A673 (cell line): Measurements from ENCODE around the gene METTL27. TPM values are rescaled to one million over a fixed set of nuclear protein-coding genes. Genes with fewer than 3 reads are reported as not detected.

Source experiments
- BruUV-seq: library from RNA; stranded (reverse); fragments of 400-500 nt; replicated peaks from 2 replicates; lab custom pipeline; 2021; lab: Mats Ljungman, UMichigan
- CTCF ChIA-PET: fragments of 300-600 bp; sonication (Branson Sonifier 250); formaldehyde crosslinking; loops from one replicate; lab custom pipeline; 2022; ENCODE audit warnings: antibody characterized with exemption; lab: Charles Lee
- POLR2A ChIA-PET: fragments of 300-600 bp; sonication (Branson Sonifier 250); formaldehyde crosslinking; loops from one replicate; lab custom pipeline; 2022; ENCODE audit warnings: antibody characterized with exemption; ENCODE audit not compliant: low non-redundant PET; lab: Charles Lee
- DNase-seq: peaks from one replicate; pipeline ENCODE4 v3.0.0-alpha.2; 2015; ENCODE audit warnings: low spot score
- H3K27ac ChIP-seq: fragments of 200-600 bp; sonication (generic); 2 replicates; pipeline ENCODE4 v1.5.1; 2016; ENCODE audit warnings: mixed run types, low read depth, mild to moderate bottlenecking, mixed read lengths, antibody characterized with exemption, low read length; ENCODE audit not compliant: poor library complexity, severe bottlenecking
- H3K27me3 ChIP-seq: fragments of 200-600 bp; sonication (generic); replicated peaks from 2 replicates; pipeline ENCODE4 v1.6.1; 2017; ENCODE audit warnings: mixed run types, low read depth, mild to moderate bottlenecking, mixed read lengths, antibody characterized with exemption, low read length; ENCODE audit not compliant: insufficient read depth, poor library complexity
- H3K36me3 ChIP-seq: fragments of 200-600 bp; sonication (generic); 2 replicates; pipeline ENCODE4 v1.6.1; 2016; ENCODE audit warnings: mixed run types, mild to moderate bottlenecking, mixed read lengths, antibody characterized with exemption, low read length; ENCODE audit not compliant: insufficient read depth, poor library complexity, severe bottlenecking
- H3K4me1 ChIP-seq: fragments of 200-600 bp; sonication (generic); 2 replicates; pipeline ENCODE4 v1.6.1; 2017; ENCODE audit warnings: mixed run types, mild to moderate bottlenecking, mixed read lengths, antibody characterized with exemption, low read length; ENCODE audit not compliant: insufficient read depth, poor library complexity, severe bottlenecking
- H3K4me3 ChIP-seq: fragments of 200-600 bp; sonication (generic); 2 replicates; pipeline ENCODE4 v1.5.1; 2016; ENCODE audit warnings: low read depth, mixed run types, mild to moderate bottlenecking, mixed read lengths, low read length; ENCODE audit not compliant: poor library complexity, severe bottlenecking
- H3K9me3 ChIP-seq: fragments of 200-600 bp; sonication (generic); 2 replicates; pipeline ENCODE4 v1.6.1; 2016; ENCODE audit warnings: mixed run types, low read depth, mild to moderate bottlenecking, mixed read lengths, antibody characterized with exemption, low read length; ENCODE audit not compliant: poor library complexity, severe bottlenecking
- EZH2 ChIP-seq: fragments of 200-600 bp; sonication (generic); IDR thresholded peaks from 2 replicates; pipeline ENCODE4 v1.6.1; 2017; ENCODE audit warnings: borderline replicate concordance, low read depth, mild to moderate bottlenecking, mixed read lengths, antibody characterized with exemption, low read length; ENCODE audit not compliant: poor library complexity, severe bottlenecking
- intact Hi-C: fragments of 100-400 bp; cut with micrococcal nuclease; formaldehyde crosslinking; loops from one replicate; pipeline ENCODE4 v1.10.0; 2022; ENCODE audit not compliant: unreplicated experiment
- total RNA-seq: library from RNA; stranded (reverse); gene quantifications from 2 replicates; pipeline ENCODE4 v1.2.3, GENCODE V29; 2021
- TF ChIP-seq, protein P1 (sequence below): fragments of 300-800, 200-600 bp; sonication (generic); conservative IDR thresholded peaks from 2 replicates; pipeline ENCODE4 v1.5.1; 2017; ENCODE audit warnings: low read depth, mild to moderate bottlenecking, antibody characterized with exemption, low read length, moderate library complexity, mixed read lengths

Gene METTL27
- total RNA-seq, 1 experiment from 2014 or later: not detected

- H3K4me3 ChIP-seq: no peak overlapping the region
- no peaks in the 10 kb centered on the region for H3K27me3 ChIP-seq
- DNase-seq: no peak
- TF ChIP-seq EZH2: no peak
- TF ChIP-seq, protein P1, sequence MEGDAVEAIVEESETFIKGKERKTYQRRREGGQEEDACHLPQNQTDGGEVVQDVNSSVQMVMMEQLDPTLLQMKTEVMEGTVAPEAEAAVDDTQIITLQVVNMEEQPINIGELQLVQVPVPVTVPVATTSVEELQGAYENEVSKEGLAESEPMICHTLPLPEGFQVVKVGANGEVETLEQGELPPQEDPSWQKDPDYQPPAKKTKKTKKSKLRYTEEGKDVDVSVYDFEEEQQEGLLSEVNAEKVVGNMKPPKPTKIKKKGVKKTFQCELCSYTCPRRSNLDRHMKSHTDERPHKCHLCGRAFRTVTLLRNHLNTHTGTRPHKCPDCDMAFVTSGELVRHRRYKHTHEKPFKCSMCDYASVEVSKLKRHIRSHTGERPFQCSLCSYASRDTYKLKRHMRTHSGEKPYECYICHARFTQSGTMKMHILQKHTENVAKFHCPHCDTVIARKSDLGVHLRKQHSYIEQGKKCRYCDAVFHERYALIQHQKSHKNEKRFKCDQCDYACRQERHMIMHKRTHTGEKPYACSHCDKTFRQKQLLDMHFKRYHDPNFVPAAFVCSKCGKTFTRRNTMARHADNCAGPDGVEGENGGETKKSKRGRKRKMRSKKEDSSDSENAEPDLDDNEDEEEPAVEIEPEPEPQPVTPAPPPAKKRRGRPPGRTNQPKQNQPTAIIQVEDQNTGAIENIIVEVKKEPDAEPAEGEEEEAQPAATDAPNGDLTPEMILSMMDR: no peak
- POLR2A ChIA-PET: no interaction called here
- no peaks in the 10 kb centered on the region for H3K4me1 ChIP-seq
- H3K9me3 ChIP-seq: no peaks in the 10 kb centered on the region
- intact Hi-C loops: no loop called here
- no TSS peak for BruUV-seq
- no peaks in the 10 kb centered on the region for H3K36me3 ChIP-seq
- H3K27ac ChIP-seq: no peak overlapping the region
- CTCF ChIA-PET: no interaction called here
Observed at GRCh38 chr7:73833251-73833919, 8.9 kb downstream of the METTL27 start.

DNA sequence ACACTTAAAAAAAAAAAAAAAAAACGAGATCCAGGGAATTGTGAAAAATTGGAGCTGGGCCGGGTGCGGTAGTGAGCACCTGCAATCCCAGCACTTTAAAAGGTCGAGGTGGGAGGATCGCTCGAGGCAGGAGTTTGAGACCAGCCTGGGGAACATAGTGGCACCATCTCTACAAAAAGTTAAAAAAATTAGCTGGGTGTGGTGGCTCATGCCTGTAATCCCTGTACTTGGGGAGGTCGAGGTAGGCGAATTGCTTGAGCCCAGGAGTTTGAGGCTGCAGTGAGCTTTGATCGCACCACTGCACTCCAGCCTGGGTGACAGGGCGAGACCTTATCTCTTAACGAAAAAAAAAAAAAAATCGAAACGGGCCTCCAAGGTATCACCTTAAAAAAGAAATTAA lies 9.5 kb downstream of the METTL27 start:
- Histone ChIP-seq H3K36me3 (no peaks in the 10 kb centered on the region), H3K27me3 (no peaks in the 10 kb centered on the region), H3K9me3 (no peaks in the 10 kb centered on the region), H3K4me1 (no peaks in the 10 kb centered on the region), H3K27ac (no peak overlapping the region), H3K4me3 (no peak overlapping the region)
- TF ChIP-seq, protein P1: no peak
- no peak for TF ChIP-seq EZH2
- POLR2A ChIA-PET: no interaction called here
- no peak for DNase-seq
- CTCF ChIA-PET: no interaction called here
- no TSS peak for BruUV-seq
- intact Hi-C loops: no loop called here

DNA sequence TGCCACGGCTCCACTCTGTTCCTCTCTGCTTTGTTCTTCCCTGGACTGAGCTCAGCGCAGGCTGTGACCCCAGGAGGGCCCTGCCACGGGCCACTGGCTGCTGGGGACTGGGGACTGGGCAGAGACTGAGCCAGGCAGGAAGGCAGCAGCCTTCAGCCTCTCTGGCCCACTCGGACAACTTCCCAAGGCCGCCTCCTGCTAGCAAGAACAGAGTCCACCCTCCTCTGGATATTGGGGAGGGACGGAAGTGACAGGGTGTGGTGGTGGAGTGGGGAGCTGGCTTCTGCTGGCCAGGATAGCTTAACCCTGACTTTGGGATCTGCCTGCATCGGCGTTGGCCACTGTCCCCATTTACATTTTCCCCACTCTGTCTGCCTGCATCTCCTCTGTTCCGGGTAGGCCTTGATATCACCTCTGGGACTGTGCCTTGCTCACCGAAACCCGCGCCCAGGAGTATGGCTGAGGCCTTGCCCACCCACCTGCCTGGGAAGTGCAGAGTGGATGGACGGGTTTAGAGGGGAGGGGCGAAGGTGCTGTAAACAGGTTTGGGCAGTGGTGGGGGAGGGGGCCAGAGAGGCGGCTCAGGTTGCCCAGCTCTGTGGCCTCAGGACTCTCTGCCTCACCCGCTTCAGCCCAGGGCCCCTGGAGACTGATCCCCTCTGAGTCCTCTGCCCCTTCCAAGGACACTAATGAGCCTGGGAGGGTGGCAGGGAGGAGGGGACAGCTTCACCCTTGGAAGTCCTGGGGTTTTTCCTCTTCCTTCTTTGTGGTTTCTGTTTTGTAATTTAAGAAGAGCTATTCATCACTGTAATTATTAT lies 10.3 kb downstream of the METTL27 start:
- intact Hi-C loops: no loop called here
- no peaks in the 10 kb centered on the region for H3K9me3 ChIP-seq
- no peak overlapping the region for H3K27ac ChIP-seq
- ChIA-PET CTCF (no interaction called here), POLR2A (no interaction called here)
- no TSS peak for BruUV-seq
- no peak overlapping the region for H3K4me3 ChIP-seq
- H3K4me1 ChIP-seq: no peaks in the 10 kb centered on the region
- TF ChIP-seq EZH2: no peak
- TF ChIP-seq, protein P1: no peak
- H3K27me3 ChIP-seq: no peaks in the 10 kb centered on the region
- DNase-seq: no peak
- no peaks in the 10 kb centered on the region for H3K36me3 ChIP-seq
